Measurements from ENCODE around the gene LIN7C.

GRCh38 chr11:27475622-27476021, 30.9 kb downstream of the LIN7C start:
- TF ChIP-seq CTCF (conservative IDR thresholded peaks at IDR 0.05; ENCODE audit: low read depth, low read length): no peak
- TF ChIP-seq EZH2 (IDR thresholded peaks at IDR 0.05; ENCODE audit: borderline replicate concordance, low read depth, low read length, poor library complexity, severe bottlenecking): no peak

Measured in A673 (cell line).